Subcutaneous abdominal adipose tissue (tissue), 5 donors: ENCODE results near the gene SNRPF.

Experiments
- H3K27ac ChIP-seq: one replicate; pipeline ENCODE4 v1.7.0; 2013; ENCODE audit warnings: low read depth, mild to moderate bottlenecking, inconsistent platforms, low read length, moderate library complexity
- H3K27me3 ChIP-seq, 5 donors: one replicate each; pipeline ENCODE4 v1.7.0; 2013; ENCODE audit warnings: low read length in 5 of 5, inconsistent platforms in 1 of 5; ENCODE audit not compliant: control insufficient read depth in 5 of 5, insufficient read depth in 4 of 5
- H3K36me3 ChIP-seq, 5 donors: one replicate each; pipeline ENCODE4 v1.7.0; 2013; ENCODE audit warnings: low read length in 5 of 5; ENCODE audit not compliant: control insufficient read depth in 5 of 5, insufficient read depth in 5 of 5
- H3K4me1 ChIP-seq, 5 donors: one replicate each; pipeline ENCODE4 v1.7.0; 2013; ENCODE audit warnings: low read length in 5 of 5, mild to moderate bottlenecking in 3 of 5, moderate library complexity in 1 of 5; ENCODE audit not compliant: control insufficient read depth in 5 of 5, insufficient read depth in 5 of 5
- H3K4me3 ChIP-seq, 5 donors: one replicate each; pipeline ENCODE4 v1.7.0; 2013; ENCODE audit warnings: low read length in 5 of 5, low read depth in 1 of 5
- H3K9ac ChIP-seq, 5 donors: one replicate each; pipeline ENCODE4 v1.7.0; 2013; ENCODE audit warnings: low read length in 5 of 5, mild to moderate bottlenecking in 4 of 5, moderate library complexity in 3 of 5
- H3K9me3 ChIP-seq, 5 donors: one replicate each; pipeline ENCODE4 v1.7.0; 2013; ENCODE audit warnings: low read length in 5 of 5; ENCODE audit not compliant: control insufficient read depth in 5 of 5
- donor health status: healthy.
- donor health status: healthy.
- donor health status: healthy.
- donor health status: healthy.
- donor health status: healthy.

SNRPF gene

GRCh38 chr12:95857799-95858198, 953 bp upstream of the SNRPF start:
- H3K9ac ChIP-seq = no peak overlapping the region
- no peaks in the 10 kb centered on the region for H3K9me3 ChIP-seq
- H3K4me3 ChIP-seq = peak overlapping the region in 4 of 5 donors; percentile 33 to 94 (median 92)
- peaks cover 9 to 15% (median 13%) of the 10 kb centered on the region in 5 donors for H3K36me3 ChIP-seq
- H3K27ac ChIP-seq = no peak overlapping the region
- H3K27me3 ChIP-seq = peaks cover 0 to 4% (median 0%) of the 10 kb centered on the region in 5 donors
- peaks cover 5 to 23% (median 21%) of the 10 kb centered on the region in 5 donors for H3K4me1 ChIP-seq

- no peaks in the 10 kb centered on the region for H3K27me3 ChIP-seq
- peaks cover 5 to 23% (median 21%) of the 10 kb centered on the region in 5 donors for H3K4me1 ChIP-seq
- H3K9me3 ChIP-seq = no peaks in the 10 kb centered on the region
- peak overlapping the region; percentile 88 to 94 (median 94) for H3K4me3 ChIP-seq
- H3K36me3 ChIP-seq = peaks cover 15 to 23% (median 16%) of the 10 kb centered on the region in 5 donors
- H3K27ac ChIP-seq = peak overlapping the region; percentile 85
- H3K9ac ChIP-seq = peak overlapping the region; percentile 12 to 95 (median 84)
Measured at GRCh38 chr12:95859344-95859816, 628 bp downstream of the SNRPF start.

DNA sequence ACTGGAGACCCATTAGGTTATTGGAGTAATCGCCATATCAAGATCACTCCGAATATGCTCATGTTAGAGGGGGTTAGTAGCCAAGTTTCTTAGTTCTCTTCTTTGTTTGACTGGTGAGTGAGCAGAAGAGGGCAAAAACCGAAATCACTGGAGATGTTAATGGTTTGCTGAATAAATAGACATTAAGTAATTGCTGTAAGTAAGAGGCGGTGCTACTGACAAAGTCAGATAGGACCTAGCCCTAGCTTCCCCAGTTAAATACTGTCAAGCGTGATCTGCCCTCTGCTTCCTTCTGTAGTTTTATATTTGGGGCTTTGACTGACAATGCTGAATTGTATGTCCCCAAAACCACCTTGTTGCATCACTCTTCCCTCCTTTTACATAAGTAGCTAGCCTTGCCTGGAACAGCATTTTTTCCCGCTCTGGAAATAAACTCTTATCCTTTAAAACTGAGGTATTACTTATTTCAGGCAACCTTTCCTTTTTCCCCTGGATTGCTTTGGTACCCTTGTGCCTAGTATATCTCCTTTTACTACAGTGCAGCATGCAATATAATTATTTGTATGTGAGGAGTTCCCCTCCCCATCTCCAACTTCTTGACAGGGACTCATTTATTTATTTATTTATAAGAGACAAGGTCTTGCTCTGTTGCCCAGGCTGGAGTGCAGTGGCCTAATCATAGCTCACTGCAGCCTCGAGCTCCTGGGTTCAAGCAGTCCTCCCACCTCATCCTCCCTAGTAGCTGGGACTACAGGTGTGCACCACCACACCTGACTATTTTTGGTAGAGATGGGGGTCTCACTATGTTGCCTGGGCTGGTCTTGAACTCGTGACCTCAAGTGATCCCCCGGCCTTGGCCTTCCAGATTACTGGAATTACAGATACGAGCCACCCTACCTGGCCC, 1.4 kb downstream of the SNRPF start:
- H3K4me3 ChIP-seq = peak overlapping the region; percentile 88 to 94 (median 94)
- no peaks in the 10 kb centered on the region for H3K27me3 ChIP-seq
- H3K27ac ChIP-seq = no peak overlapping the region
- H3K36me3 ChIP-seq = peaks cover 16 to 29% (median 18%) of the 10 kb centered on the region in 5 donors
- no peaks in the 10 kb centered on the region for H3K9me3 ChIP-seq
- peaks cover 5 to 23% (median 21%) of the 10 kb centered on the region in 5 donors for H3K4me1 ChIP-seq
- peak overlapping the region in 3 of 5 donors; percentile 84 to 95 (median 89) for H3K9ac ChIP-seq

DNA sequence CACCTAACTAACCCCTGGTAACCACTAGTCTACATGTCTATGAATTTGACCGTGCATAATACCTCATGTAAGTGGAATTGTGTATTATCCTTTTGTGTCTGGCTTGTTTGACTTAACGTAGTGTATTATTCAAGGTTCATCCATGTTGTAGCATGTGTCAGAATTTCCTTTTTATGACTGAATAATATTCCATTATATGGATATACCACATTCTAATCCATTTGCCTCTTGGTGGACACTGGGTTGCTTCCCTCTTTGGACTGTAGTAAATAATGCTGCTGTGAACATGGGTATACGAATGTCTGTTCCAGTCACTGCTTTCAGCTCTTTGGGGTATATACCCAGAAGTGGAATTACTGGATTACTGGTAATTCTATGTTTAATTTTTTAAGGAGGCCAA, 3.3 kb downstream of the SNRPF start:
- no peak overlapping the region for H3K9ac ChIP-seq

DNA sequence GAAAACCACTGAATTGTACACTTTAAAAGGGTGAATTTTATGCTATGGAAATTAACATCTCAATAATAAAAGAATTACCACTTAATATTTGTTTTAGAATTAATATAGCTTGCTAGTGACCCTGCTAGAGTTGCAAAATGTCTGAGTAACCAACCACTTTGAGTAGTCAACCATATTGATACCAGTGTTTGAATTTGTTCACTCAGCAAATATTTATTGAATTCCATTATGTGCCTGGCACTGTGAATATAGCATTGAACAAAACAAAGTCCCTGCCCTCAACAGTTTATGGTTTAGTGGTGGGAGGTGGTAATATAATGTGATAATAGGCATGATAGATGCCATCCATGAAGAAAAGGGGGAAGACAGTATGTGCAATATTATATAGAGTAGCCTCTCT, 4.6 kb downstream of the SNRPF start:
- peaks cover 20 to 46% (median 28%) of the 10 kb centered on the region in 5 donors for H3K36me3 ChIP-seq

More for the DNA sequence above, 3.3 kb downstream of the SNRPF start:
- Histone ChIP-seq H3K4me3 (no peak overlapping the region), H3K36me3 (peaks cover 16 to 39% (median 25%) of the 10 kb centered on the region in 5 donors), H3K9me3 (no peaks in the 10 kb centered on the region), H3K27ac (no peak overlapping the region), H3K4me1 (peaks cover 5 to 23% (median 21%) of the 10 kb centered on the region in 5 donors), H3K27me3 (no peaks in the 10 kb centered on the region)

DNA sequence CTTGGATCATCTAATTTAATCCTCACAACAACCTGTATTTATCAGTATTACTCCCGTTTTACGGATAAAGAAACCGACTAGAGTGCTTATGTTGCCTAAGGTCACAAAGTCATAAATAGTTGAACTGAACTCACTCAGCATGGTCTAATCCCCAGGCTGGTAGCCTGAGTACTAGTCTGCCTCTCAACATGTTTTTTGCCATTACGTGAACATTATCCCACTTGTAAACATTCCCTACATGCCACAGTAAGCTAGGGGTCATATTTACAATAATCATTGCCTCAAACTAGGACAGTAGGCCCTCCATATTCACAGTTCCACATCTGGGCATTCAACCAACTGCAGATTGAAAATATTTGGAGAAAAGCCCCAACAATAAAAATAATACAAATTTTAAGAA, 12.1 kb downstream of the SNRPF start:
- Histone ChIP-seq H3K9ac (no peak overlapping the region), H3K27ac (no peak overlapping the region), H3K4me1 (no peaks in the 10 kb centered on the region), H3K36me3 (peaks cover 7 to 32% (median 12%) of the 10 kb centered on the region in 5 donors), H3K27me3 (no peaks in the 10 kb centered on the region), H3K9me3 (no peaks in the 10 kb centered on the region), H3K4me3 (no peak overlapping the region)

More for the DNA sequence above, 4.6 kb downstream of the SNRPF start:
- Histone ChIP-seq H3K9me3 (no peaks in the 10 kb centered on the region), H3K27ac (no peak overlapping the region), H3K9ac (no peak overlapping the region), H3K4me1 (peaks cover 5 to 19% (median 18%) of the 10 kb centered on the region in 5 donors), H3K4me3 (no peak overlapping the region), H3K27me3 (no peaks in the 10 kb centered on the region)

GRCh38 chr12:95874452-95874851, 15.7 kb downstream of the SNRPF start:
- Histone ChIP-seq H3K36me3 (peaks cover 0 to 9% (median 0%) of the 10 kb centered on the region in 5 donors), H3K9ac (no peak overlapping the region), H3K9me3 (no peaks in the 10 kb centered on the region), H3K27ac (no peak overlapping the region), H3K4me3 (no peak overlapping the region), H3K27me3 (no peaks in the 10 kb centered on the region), H3K4me1 (no peaks in the 10 kb centered on the region)

GRCh38 chr12:95877622-95878021, 18.9 kb downstream of the SNRPF start:
- no peak overlapping the region for H3K27ac ChIP-seq
- no peaks in the 10 kb centered on the region for H3K27me3 ChIP-seq
- peaks cover 0 to 4% (median 0%) of the 10 kb centered on the region in 5 donors for H3K36me3 ChIP-seq
- no peak overlapping the region for H3K9ac ChIP-seq
- no peaks in the 10 kb centered on the region for H3K4me1 ChIP-seq
- H3K9me3 ChIP-seq = no peaks in the 10 kb centered on the region
- H3K4me3 ChIP-seq = no peak overlapping the region

DNA sequence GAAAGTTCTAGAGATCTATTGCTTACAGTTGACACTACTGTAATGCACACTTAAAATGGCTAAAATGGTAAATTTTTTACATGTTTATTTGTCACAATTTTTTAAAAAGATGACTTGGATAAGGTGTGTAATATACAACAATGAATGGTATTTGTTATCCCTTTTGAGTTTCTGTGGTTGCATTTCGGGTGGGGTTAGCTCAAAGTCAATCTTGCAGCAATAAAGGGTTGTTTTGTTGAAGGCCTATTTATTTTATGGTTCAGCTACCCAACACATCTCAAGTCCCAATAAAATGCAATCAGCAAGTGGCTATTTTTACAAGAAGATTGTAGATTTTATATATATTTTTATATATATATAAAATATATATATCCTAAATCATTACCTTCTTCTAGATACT, 22.1 kb downstream of the SNRPF start:
- H3K9me3 ChIP-seq = peaks cover 0 to 7% (median 4%) of the 10 kb centered on the region in 5 donors
- no peak overlapping the region for H3K27ac ChIP-seq
- H3K4me3 ChIP-seq = no peak overlapping the region
- no peaks in the 10 kb centered on the region for H3K36me3 ChIP-seq
- H3K9ac ChIP-seq = no peak overlapping the region
- peaks cover 0 to 3% (median 0%) of the 10 kb centered on the region in 5 donors for H3K4me1 ChIP-seq
- no peaks in the 10 kb centered on the region for H3K27me3 ChIP-seq

DNA sequence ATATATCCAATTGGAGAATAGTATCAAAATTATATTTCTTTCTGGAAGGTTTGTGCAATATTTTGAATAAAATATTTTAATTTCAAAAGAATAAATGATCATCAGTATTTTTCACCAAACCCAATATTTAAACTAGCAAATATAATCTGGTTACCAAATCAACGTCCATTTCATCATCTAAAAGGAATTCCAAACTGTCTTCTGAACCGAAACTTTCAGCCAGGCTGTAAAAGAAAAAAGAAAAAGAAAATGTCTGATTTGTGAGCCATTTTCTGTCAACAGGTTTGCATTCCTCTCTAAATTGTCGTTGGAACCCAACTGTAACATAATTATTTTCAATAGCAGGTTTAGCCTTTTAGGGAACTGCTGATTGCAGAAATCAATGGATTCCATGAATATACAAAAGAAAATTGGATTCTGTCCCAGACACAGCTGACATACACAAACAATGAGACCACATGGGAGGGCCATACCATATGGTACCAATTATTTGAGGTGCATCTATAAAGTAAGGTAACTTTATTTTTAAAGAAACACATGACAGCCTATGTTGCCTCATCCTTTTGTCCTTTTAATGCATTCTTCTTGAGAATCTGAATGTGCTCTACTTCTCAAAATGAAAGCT, 22.7 kb downstream of the SNRPF start:
- Histone ChIP-seq H3K27ac (no peak overlapping the region), H3K36me3 (no peaks in the 10 kb centered on the region), H3K4me3 (no peak overlapping the region), H3K4me1 (peaks cover 0 to 3% (median 0%) of the 10 kb centered on the region in 5 donors), H3K27me3 (no peaks in the 10 kb centered on the region), H3K9me3 (peaks cover 0 to 7% (median 4%) of the 10 kb centered on the region in 5 donors), H3K9ac (no peak overlapping the region)
